Endothelial cell (in vitro differentiated cells): ENCODE results near the gene NIPAL3. TPM values are rescaled to one million over a fixed set of nuclear protein-coding genes. Genes with fewer than 3 reads are reported as not detected.
"Not testable (repeated sequence)": the region's sequence is repeated elsewhere in the genome, so short reads cannot be mapped to it uniquely, and the experiment has no call there.

ENCODE experiments used
- DNase-seq: peaks from one replicate; pipeline ENCODE4 v3.0.0; 2021; ENCODE audit warnings: low spot score
- H3K27ac Mint-ChIP-seq: one replicate; pipeline ENCODE4 v1.8.0; 2021; ENCODE audit warnings: mixed read lengths, inconsistent platforms; ENCODE audit not compliant: unreplicated experiment
- H3K27me3 Mint-ChIP-seq: one replicate; pipeline ENCODE4 v1.8.0; 2021; ENCODE audit warnings: mild to moderate bottlenecking, moderate library complexity, mixed read lengths, inconsistent platforms; ENCODE audit not compliant: unreplicated experiment
- H3K36me3 Mint-ChIP-seq: one replicate; pipeline ENCODE4 v1.8.0; 2021; ENCODE audit warnings: mild to moderate bottlenecking, low read depth, mixed read lengths, inconsistent platforms; ENCODE audit not compliant: unreplicated experiment
- H3K4me1 Mint-ChIP-seq: one replicate; pipeline ENCODE4 v1.8.0; 2021; ENCODE audit warnings: mild to moderate bottlenecking, mixed read lengths, inconsistent platforms; ENCODE audit not compliant: unreplicated experiment
- H3K4me3 Mint-ChIP-seq: one replicate; pipeline ENCODE4 v1.8.0; 2021; ENCODE audit warnings: mild to moderate bottlenecking, mixed read lengths, inconsistent platforms; ENCODE audit not compliant: unreplicated experiment
- H3K9me3 Mint-ChIP-seq: one replicate; pipeline ENCODE4 v1.8.0; 2021; ENCODE audit warnings: mixed read lengths, inconsistent platforms; ENCODE audit not compliant: unreplicated experiment
- total RNA-seq: library from RNA; stranded (reverse); fragmentation: NEBNext Ultra II Directional; extraction: Animal tissue kit (Norgen Biotek cat#: 25700); gene quantifications from one replicate; pipeline ENCODE4 v1.2.1, GENCODE V29; 2021; ENCODE audit not compliant: unreplicated experiment
- TF ChIP-seq, protein P1 (sequence below): fragments of 200-600 bp; sonication (generic); IDR thresholded peaks from one replicate; pipeline ENCODE4 v1.5.0; 2021; ENCODE audit warnings: antibody characterized with exemption; ENCODE audit not compliant: unreplicated experiment

NIPAL3 gene
- total RNA-seq, 1 donor from 2014 or later, result 9.4 TPM

DNA sequence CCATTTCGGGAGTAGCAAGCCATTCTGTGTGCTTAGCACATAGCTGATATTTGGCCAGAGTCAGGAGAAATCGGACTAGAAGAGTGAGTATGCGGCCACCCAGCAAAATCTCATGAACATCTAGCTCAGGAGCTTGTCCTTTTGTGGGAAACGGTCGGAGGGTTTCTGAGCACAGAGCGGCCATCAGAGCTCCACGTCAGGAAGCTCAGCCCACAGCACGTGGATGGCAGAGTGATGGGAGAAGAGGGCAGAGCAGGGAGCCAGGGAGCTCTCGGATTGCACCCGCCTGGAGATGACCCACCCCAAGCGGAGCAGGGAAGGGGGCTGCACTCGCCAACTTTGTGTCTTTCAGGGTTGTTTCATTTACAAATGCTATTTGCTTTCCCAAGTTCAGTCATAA, 100.9 kb downstream of the NIPAL3 start:
- H3K9me3 Mint-ChIP-seq, result no peaks in the 10 kb centered on the region
- peaks cover 12% of the 10 kb centered on the region for H3K36me3 Mint-ChIP-seq
- H3K4me3 Mint-ChIP-seq, result no peak overlapping the region
- DNase-seq, result no peak
- H3K27me3 Mint-ChIP-seq, result peaks cover 3% of the 10 kb centered on the region
- TF ChIP-seq, protein P1, sequence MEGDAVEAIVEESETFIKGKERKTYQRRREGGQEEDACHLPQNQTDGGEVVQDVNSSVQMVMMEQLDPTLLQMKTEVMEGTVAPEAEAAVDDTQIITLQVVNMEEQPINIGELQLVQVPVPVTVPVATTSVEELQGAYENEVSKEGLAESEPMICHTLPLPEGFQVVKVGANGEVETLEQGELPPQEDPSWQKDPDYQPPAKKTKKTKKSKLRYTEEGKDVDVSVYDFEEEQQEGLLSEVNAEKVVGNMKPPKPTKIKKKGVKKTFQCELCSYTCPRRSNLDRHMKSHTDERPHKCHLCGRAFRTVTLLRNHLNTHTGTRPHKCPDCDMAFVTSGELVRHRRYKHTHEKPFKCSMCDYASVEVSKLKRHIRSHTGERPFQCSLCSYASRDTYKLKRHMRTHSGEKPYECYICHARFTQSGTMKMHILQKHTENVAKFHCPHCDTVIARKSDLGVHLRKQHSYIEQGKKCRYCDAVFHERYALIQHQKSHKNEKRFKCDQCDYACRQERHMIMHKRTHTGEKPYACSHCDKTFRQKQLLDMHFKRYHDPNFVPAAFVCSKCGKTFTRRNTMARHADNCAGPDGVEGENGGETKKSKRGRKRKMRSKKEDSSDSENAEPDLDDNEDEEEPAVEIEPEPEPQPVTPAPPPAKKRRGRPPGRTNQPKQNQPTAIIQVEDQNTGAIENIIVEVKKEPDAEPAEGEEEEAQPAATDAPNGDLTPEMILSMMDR, result no peak
- H3K4me1 Mint-ChIP-seq, result no peaks in the 10 kb centered on the region
- no peak overlapping the region for H3K27ac Mint-ChIP-seq

DNA sequence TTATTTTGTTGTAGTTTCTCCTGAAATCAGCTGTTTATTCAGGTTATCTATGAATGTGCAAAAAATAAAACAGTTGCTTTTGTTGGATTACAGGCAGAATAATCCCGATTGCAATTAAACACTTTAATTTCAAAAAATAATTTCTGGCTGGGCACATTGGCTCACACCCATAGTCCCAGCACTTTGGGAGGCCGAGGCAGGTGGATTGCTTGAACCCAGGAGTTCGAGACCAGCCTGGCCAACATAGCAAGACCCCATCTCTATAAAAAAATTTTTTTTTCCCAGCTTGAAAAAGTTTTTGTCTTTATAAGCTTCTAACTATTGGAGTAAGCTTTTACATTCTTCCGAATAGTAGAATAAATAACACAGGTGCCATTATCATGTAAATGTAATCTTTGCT, 102.3 kb downstream of the NIPAL3 start:
- no peaks in the 10 kb centered on the region for H3K4me1 Mint-ChIP-seq
- H3K27ac Mint-ChIP-seq, result no peak overlapping the region
- TF ChIP-seq, protein P1, result no peak
- H3K9me3 Mint-ChIP-seq, result no peaks in the 10 kb centered on the region
- no peaks in the 10 kb centered on the region for H3K27me3 Mint-ChIP-seq
- no peak for DNase-seq
- no peak overlapping the region for H3K4me3 Mint-ChIP-seq
- peaks cover 12% of the 10 kb centered on the region for H3K36me3 Mint-ChIP-seq

DNA sequence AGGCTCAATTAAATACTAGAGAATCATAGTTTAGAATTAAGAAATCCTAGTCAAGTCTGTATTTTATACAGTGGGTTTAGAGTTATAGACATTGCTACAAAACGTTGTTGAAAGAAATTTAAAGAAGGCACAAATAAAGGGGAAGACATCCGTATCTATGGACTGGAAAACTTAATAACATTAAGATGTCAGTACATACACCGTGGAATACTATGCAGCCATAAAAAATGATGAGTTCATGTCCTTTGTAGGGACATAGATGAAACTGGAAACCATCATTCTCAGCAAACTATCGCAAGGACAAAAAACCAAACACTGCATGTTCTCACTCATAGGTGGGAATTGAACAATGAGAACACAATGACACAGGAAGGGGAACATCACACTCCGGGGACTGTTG, 104.7 kb downstream of the NIPAL3 start:
- H3K27ac Mint-ChIP-seq, H3K9me3 Mint-ChIP-seq, H3K27me3 Mint-ChIP-seq, H3K4me1 Mint-ChIP-seq, DNase-seq, H3K4me3 Mint-ChIP-seq: not testable (repeated sequence)
- H3K36me3 Mint-ChIP-seq, result peaks cover 12% of the 10 kb centered on the region

Other genes starting within 250 kb of the NIPAL3 start
- gene IFNLR1, start 228.5 kb upstream of the NIPAL3 start, total RNA-seq, result 3.1 TPM
- gene GRHL3, start 96.4 kb upstream of the NIPAL3 start, total RNA-seq, result 2.1 TPM
- gene STPG1, start 2.0 kb upstream of the NIPAL3 start, total RNA-seq, result 10.0 TPM
- 24.9 TPM for gene RCAN3, start 87.0 kb downstream of the NIPAL3 start, total RNA-seq
- 0.05 TPM for gene NCMAP, start 140.3 kb downstream of the NIPAL3 start, total RNA-seq
- 126 TPM for gene SRRM1, start 227.5 kb downstream of the NIPAL3 start, total RNA-seq